DND-41 (cell line): ENCODE results near the gene ECM1.

Source experiments
- ATAC-seq: fragments of 200-7000 bp; cut with Tn5 transposase; 3 replicates; pipeline ENCODE4 v1.9.1; 2021; ENCODE audit warnings: low read depth; ENCODE audit not compliant: insufficient read depth
- DNase-seq: peaks from one replicate; pipeline ENCODE4 v3.0.0-alpha.2; 2020
- H2AFZ ChIP-seq: 2 replicates; pipeline ENCODE4 v1.6.0; 2012; ENCODE audit warnings: low read depth, low read length
- H3K27ac ChIP-seq: 2 replicates; pipeline ENCODE4 v1.5.1; 2012; ENCODE audit warnings: low read length, inconsistent platforms
- H3K27me3 ChIP-seq: fragments of 200-600 bp; sonication (generic); 2 replicates; pipeline ENCODE4 v1.6.0; 2012; ENCODE audit warnings: low read length, mild to moderate bottlenecking, inconsistent platforms; ENCODE audit not compliant: insufficient read depth, poor library complexity
- H3K36me3 ChIP-seq: 2 replicates; pipeline ENCODE4 v1.5.1; 2012; ENCODE audit warnings: low read length, inconsistent platforms; ENCODE audit not compliant: insufficient read depth
- H3K4me1 ChIP-seq: 2 replicates; pipeline ENCODE4 v1.5.1; 2012; ENCODE audit warnings: mild to moderate bottlenecking, low read length; ENCODE audit not compliant: insufficient read depth
- H3K4me2 ChIP-seq: 2 replicates; pipeline ENCODE4 v1.6.0; 2012; ENCODE audit warnings: mild to moderate bottlenecking, moderate library complexity, low read length, inconsistent platforms; ENCODE audit not compliant: insufficient read depth
- H3K4me3 ChIP-seq, 2 experiments: fragments of 200-600 bp in 1 of 2; shearing (Covaris generic) in 1 of 2; 2 replicates each; pipeline ENCODE4 v1.5.1; 2012 to 2016; ENCODE audit warnings: inconsistent platforms in 2 of 2, low read length in 2 of 2, mild to moderate bottlenecking in 2 of 2, low read depth in 1 of 2, moderate library complexity in 1 of 2
- H3K79me2 ChIP-seq: 2 replicates; pipeline ENCODE4 v1.6.0; 2012; ENCODE audit warnings: low read length, inconsistent platforms; ENCODE audit not compliant: insufficient read depth
- H3K9ac ChIP-seq: 2 replicates; pipeline ENCODE4 v1.6.0; 2012; ENCODE audit warnings: low read depth, mild to moderate bottlenecking, inconsistent platforms, low read length, moderate library complexity
- H3K9me3 ChIP-seq: 2 replicates; pipeline ENCODE4 v1.5.1; 2012; ENCODE audit warnings: low read length, moderate library complexity, mild to moderate bottlenecking, inconsistent platforms; ENCODE audit not compliant: insufficient read depth, severe bottlenecking
- H4K20me1 ChIP-seq: 2 replicates; pipeline ENCODE4 v1.6.0; 2012; ENCODE audit warnings: low read length; ENCODE audit not compliant: insufficient read depth
- EZH2 ChIP-seq: IDR thresholded peaks from 3 replicates; pipeline ENCODE4 v1.6.1; 2012; ENCODE audit warnings: borderline replicate concordance, low read depth, mild to moderate bottlenecking, moderate library complexity, low read length, inconsistent platforms; ENCODE audit not compliant: severe bottlenecking
- TF ChIP-seq, protein P1 (sequence below): IDR thresholded peaks from 2 replicates; pipeline ENCODE4 v1.5.1; 2012; ENCODE audit warnings: borderline replicate concordance, low read length, moderate library complexity, mild to moderate bottlenecking; ENCODE audit not compliant: poor library complexity, severe bottlenecking; ENCODE audit errors: extremely low read depth

Gene ECM1

DNA sequence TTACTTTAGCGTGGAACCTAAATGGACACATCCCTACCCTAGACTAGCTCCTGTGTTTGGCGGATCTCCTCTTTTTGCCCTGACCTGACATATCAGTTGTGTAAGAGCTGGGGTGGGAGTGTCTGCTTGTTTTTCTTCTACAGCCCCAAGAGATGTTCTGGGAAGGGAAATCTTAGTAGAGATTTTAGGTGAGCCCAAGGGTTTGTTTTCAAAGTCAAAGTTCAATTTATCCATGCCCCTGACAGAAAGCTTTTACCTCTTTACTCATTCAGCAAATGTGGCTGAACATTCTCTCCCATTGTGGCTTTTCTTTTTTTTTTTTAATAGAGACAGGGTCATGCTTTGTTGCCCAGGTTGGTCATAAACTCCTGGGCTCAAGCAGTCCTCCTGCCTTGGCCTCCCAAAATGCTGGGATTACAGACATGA is 28.0 kb upstream of the ECM1 start:
- H3K9ac ChIP-seq = no peak overlapping the region
- DNase-seq (no peak), ATAC-seq (no peak)
- TF ChIP-seq EZH2 = no peak
- no peak overlapping the region for H3K27ac ChIP-seq
- no peaks in the 10 kb centered on the region for H3K27me3 ChIP-seq
- no peaks in the 10 kb centered on the region for H3K9me3 ChIP-seq
- 0 out of 2 replicates have a peak, but pooled peaks cover 5% of the 10 kb centered on the region for H4K20me1 ChIP-seq
- no peaks in the 10 kb centered on the region for H3K36me3 ChIP-seq
- no peaks in the 10 kb centered on the region for H3K79me2 ChIP-seq
- no peak overlapping the region for H2AFZ ChIP-seq
- no peak overlapping the region for H3K4me2 ChIP-seq
- H3K4me3 ChIP-seq = no peak overlapping the region
- no peaks in the 10 kb centered on the region for H3K4me1 ChIP-seq

DNA sequence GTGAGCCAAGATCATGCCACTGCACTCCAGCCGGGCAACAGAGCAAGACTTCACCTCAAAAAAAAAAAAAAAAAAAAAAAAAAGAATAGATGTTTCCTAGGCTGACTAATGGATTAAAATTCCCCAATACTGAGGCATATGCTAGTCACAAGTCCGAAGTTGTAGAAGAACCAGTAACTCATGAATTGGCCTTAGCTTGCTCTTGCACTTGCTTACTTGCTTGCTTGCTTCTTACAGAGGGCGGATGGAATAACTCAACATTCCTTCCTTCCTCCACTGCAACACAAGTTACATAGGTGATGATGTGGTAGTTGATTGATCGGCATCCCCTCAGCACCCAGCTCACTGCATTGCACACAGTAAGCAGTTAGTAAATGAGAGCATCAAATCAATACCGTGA is 23.5 kb upstream of the ECM1 start:
- Histone ChIP-seq H3K9me3 (no peaks in the 10 kb centered on the region), H3K27me3 (no peaks in the 10 kb centered on the region), H3K4me1 (peaks cover 15% of the 10 kb centered on the region), H3K4me2 (no peak overlapping the region), H3K9ac (no peak overlapping the region), H3K4me3 (no peak overlapping the region), H4K20me1 (no peaks in the 10 kb centered on the region), H2AFZ (no peak overlapping the region; the same call in 1 of the 2 replicates), H3K27ac (no peak overlapping the region), H3K36me3 (peaks cover 8% of the 10 kb centered on the region), H3K79me2 (peaks cover 16% of the 10 kb centered on the region)
- DNase-seq (no peak), ATAC-seq (no peak)
- no peak for TF ChIP-seq EZH2
- TF ChIP-seq, protein P1, sequence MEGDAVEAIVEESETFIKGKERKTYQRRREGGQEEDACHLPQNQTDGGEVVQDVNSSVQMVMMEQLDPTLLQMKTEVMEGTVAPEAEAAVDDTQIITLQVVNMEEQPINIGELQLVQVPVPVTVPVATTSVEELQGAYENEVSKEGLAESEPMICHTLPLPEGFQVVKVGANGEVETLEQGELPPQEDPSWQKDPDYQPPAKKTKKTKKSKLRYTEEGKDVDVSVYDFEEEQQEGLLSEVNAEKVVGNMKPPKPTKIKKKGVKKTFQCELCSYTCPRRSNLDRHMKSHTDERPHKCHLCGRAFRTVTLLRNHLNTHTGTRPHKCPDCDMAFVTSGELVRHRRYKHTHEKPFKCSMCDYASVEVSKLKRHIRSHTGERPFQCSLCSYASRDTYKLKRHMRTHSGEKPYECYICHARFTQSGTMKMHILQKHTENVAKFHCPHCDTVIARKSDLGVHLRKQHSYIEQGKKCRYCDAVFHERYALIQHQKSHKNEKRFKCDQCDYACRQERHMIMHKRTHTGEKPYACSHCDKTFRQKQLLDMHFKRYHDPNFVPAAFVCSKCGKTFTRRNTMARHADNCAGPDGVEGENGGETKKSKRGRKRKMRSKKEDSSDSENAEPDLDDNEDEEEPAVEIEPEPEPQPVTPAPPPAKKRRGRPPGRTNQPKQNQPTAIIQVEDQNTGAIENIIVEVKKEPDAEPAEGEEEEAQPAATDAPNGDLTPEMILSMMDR = no peak

DNA sequence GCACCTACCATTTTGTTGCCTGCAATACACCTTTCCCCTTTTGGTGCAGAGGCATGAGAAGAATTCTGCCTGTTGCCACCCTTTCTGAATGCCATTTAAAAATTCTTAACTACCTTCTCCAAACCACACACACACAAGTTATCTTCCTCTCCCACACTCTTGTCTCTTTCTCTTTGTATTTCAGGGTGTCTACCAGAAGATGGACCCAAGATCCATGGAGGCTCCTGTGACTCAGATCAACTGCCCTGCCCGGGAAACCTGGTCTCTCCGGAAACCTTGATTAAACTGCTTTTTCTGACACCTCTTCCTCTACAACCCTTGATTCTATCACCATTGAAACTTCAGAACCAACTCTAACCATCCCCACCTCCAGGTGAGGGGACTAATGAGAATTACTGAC is 23.0 kb upstream of the ECM1 start:
- H3K4me1 ChIP-seq = peaks cover 15% of the 10 kb centered on the region
- DNase-seq (no peak), ATAC-seq (no peak)
- no peak overlapping the region for H3K4me3 ChIP-seq
- peaks cover 16% of the 10 kb centered on the region for H3K79me2 ChIP-seq
- H3K36me3 ChIP-seq = peaks cover 9% of the 10 kb centered on the region
- no peak overlapping the region for H3K4me2 ChIP-seq
- no peak overlapping the region for H3K9ac ChIP-seq
- peak overlapping the region; percentile 16; the same call in 1 of the 2 replicates for H2AFZ ChIP-seq
- no peak for TF ChIP-seq EZH2
- TF ChIP-seq, protein P1 = no peak
- H3K9me3 ChIP-seq = no peaks in the 10 kb centered on the region
- no peaks in the 10 kb centered on the region for H4K20me1 ChIP-seq
- H3K27ac ChIP-seq = no peak overlapping the region
- no peaks in the 10 kb centered on the region for H3K27me3 ChIP-seq

DNA sequence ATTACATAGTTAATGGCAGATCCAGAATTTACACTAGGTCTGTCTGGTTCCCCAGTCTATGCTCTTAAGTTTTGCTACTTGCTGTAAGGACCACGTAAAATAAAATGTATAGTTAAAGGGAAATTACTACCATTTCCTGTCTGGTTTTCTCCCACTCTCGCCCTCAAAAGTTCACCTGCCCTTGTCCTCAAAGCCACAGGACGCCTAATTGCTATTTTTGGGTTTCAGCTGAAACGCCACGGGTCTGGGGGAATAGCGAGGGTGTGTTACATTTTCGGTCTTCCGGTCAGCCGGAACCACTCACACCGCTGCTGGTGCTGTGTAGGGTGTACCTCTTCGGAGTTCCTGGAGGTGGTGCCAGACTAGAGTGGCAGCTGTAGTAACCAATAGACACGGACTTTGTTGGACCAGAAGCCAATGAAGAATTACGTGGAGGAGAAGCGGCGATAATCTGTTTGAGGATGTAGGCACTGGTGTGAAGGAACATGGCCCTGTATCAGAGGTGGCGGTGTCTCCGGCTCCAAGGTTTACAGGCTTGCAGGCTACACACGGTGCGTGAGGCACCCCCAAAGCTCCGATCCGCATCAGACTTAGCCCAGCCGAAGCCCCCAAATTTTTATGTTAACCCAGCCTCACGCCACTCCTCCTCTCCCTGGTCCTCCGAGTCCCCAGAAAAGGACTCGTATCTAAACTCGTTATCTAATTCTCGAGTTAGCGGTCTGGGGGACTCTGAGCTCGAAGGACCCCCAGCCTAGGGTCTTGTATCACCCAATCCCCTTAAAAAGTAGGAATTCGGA is 20.7 kb upstream of the ECM1 start, which contains the start of gene TARS2:
Gene TARS2, plus strand, starts transcription at position 454 of the 797 bp plus-strand sequence. Its CDS starts 32 bp downstream, at position 486.
- Histone ChIP-seq H3K9me3 (no peaks in the 10 kb centered on the region), H3K4me1 (peaks cover 15% of the 10 kb centered on the region), H3K4me3 (peak within 1 kb of the TSS; percentile 71 to 81), H3K27me3 (no peaks in the 10 kb centered on the region), H3K79me2 (peaks cover 16% of the 10 kb centered on the region), H4K20me1 (no peaks in the 10 kb centered on the region), H3K4me2 (peak within 1 kb of the TSS; percentile 97), H3K27ac (peak within 1 kb of the TSS; percentile 87), H3K36me3 (peaks cover 27% of the 10 kb centered on the region), H2AFZ (peak within 1 kb of the TSS; percentile 99), H3K9ac (peak within 1 kb of the TSS; percentile 70)
- no peak for TF ChIP-seq EZH2
- TF ChIP-seq, protein P1 = peak; percentile 14
- ATAC-seq (peak; percentile 100), DNase-seq (peak; percentile 98)
